ENCODE data around the gene TAS1R3. TPM values are rescaled to one million over a fixed set of nuclear protein-coding genes. Genes with fewer than 3 reads are reported as not detected.

TAS1R3 gene
- total RNA-seq, 3 donors from 2014 or later (not counting 1 experiment from before 2014, with no cell fraction given), result 0.66 to 1.4 (median 1.3) TPM

DNA sequence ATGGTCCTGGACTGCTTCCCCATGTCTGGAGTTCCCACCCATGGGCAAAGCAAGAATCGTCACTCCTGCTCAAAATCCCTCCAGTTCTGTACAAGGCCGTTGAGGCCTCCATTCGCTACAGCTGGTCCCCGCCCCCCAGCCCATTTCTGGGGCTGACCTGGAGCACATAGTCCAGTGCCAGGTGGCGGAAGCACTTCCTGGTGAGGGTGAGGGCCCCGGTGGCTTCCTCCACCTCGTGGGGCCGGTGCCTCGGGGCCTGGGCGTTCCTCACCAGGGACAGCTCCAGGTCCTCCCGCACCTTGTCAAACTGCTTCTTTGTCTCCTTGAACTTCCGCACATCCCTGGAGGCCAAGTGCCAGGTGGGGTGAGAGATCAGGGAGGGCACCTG is 30.7 kb upstream of the TAS1R3 start:
- Mint-ChIP-seq H3K9me3 (no peaks in the 10 kb centered on the region), H3K4me1 (peaks cover 0 to 4% of the 10 kb centered on the region in 2 donors), H3K36me3 (no peaks in the 10 kb centered on the region), H3K27me3 (ENCODE audit: low read depth in 2 of 2) (no peaks in the 10 kb centered on the region), H3K4me3 (no peak overlapping the region), H3K27ac (no peak overlapping the region)
- no peak overlapping the region for H3K4me3 ChIP-seq (ENCODE audit: low read length)
- H3K36me3 ChIP-seq (ENCODE audit: control insufficient read depth, insufficient read depth, low read length), result no peaks in the 10 kb centered on the region
- H3K4me1 ChIP-seq (ENCODE audit: control insufficient read depth, insufficient read depth, low read length), result peaks cover 16% of the 10 kb centered on the region
- no peak overlapping the region for H3K27ac ChIP-seq (ENCODE audit: low read length)
- no peaks in the 10 kb centered on the region for H3K27me3 ChIP-seq (ENCODE audit: control insufficient read depth, insufficient read depth, low read length)
- no peaks in the 10 kb centered on the region for H3K9me3 ChIP-seq (ENCODE audit: control insufficient read depth, insufficient read depth, low read length)
- peak in 1 of 3 donors; percentile 5 for ATAC-seq
- WGBS (ENCODE audit: insufficient coverage), result 95% methylated on average over 12 of the region's 12 CpGs
- TF ChIP-seq, protein P1, sequence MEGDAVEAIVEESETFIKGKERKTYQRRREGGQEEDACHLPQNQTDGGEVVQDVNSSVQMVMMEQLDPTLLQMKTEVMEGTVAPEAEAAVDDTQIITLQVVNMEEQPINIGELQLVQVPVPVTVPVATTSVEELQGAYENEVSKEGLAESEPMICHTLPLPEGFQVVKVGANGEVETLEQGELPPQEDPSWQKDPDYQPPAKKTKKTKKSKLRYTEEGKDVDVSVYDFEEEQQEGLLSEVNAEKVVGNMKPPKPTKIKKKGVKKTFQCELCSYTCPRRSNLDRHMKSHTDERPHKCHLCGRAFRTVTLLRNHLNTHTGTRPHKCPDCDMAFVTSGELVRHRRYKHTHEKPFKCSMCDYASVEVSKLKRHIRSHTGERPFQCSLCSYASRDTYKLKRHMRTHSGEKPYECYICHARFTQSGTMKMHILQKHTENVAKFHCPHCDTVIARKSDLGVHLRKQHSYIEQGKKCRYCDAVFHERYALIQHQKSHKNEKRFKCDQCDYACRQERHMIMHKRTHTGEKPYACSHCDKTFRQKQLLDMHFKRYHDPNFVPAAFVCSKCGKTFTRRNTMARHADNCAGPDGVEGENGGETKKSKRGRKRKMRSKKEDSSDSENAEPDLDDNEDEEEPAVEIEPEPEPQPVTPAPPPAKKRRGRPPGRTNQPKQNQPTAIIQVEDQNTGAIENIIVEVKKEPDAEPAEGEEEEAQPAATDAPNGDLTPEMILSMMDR (IDR thresholded peaks at IDR 0.05), result peak; percentile 20
- DNase-seq, result no peak
- intact Hi-C loops (cut with micrococcal nuclease), result no loop called here

DNA sequence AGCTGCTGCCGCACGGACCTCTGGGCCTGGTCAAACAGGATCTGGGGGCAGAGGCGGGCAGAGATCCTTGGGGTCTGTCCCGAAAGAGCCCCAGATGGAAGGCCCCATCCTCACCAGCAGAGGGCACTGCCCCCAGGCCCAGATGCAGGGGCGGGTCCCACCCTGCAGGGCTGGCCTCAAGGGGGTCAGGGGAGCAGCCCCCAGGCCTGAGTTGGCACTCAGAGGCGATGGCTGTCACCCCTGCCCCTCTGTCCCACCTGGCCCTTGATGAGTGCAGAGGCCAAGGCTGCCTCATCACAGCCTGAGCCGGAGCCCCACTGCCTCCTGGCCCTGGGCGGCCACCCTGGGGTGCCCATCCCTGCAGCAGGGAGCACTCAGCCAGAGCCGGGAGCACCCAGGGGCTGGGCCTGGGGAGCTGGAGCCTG is 29.1 kb upstream of the TAS1R3 start:
- Histone ChIP-seq H3K27me3 (ENCODE audit: control insufficient read depth, insufficient read depth, low read length) (no peaks in the 10 kb centered on the region), H3K4me3 (ENCODE audit: low read length) (no peak overlapping the region), H3K9me3 (ENCODE audit: control insufficient read depth, insufficient read depth, low read length) (no peaks in the 10 kb centered on the region), H3K36me3 (ENCODE audit: control insufficient read depth, insufficient read depth, low read length) (no peaks in the 10 kb centered on the region), H3K4me1 (ENCODE audit: control insufficient read depth, insufficient read depth, low read length) (peaks cover 33% of the 10 kb centered on the region), H3K27ac (ENCODE audit: low read length) (no peak overlapping the region)
- H3K27me3 Mint-ChIP-seq (ENCODE audit: low read depth in 2 of 2), result no peaks in the 10 kb centered on the region
- ATAC-seq, result no peak
- no peaks in the 10 kb centered on the region for H3K36me3 Mint-ChIP-seq
- peaks cover 6 to 21% of the 10 kb centered on the region in 2 donors for H3K4me1 Mint-ChIP-seq
- intact Hi-C loops (cut with micrococcal nuclease), result no loop called here
- peak in 1 of 2 donors; percentile 40 for DNase-seq
- H3K27ac Mint-ChIP-seq, result no peak overlapping the region
- H3K9me3 Mint-ChIP-seq, result no peaks in the 10 kb centered on the region
- TF ChIP-seq, protein P1 (IDR thresholded peaks at IDR 0.05), result peak; percentile 26
- WGBS (ENCODE audit: insufficient coverage), result 89% methylated on average over 9 of the region's 9 CpGs
- no peak overlapping the region for H3K4me3 Mint-ChIP-seq

DNA sequence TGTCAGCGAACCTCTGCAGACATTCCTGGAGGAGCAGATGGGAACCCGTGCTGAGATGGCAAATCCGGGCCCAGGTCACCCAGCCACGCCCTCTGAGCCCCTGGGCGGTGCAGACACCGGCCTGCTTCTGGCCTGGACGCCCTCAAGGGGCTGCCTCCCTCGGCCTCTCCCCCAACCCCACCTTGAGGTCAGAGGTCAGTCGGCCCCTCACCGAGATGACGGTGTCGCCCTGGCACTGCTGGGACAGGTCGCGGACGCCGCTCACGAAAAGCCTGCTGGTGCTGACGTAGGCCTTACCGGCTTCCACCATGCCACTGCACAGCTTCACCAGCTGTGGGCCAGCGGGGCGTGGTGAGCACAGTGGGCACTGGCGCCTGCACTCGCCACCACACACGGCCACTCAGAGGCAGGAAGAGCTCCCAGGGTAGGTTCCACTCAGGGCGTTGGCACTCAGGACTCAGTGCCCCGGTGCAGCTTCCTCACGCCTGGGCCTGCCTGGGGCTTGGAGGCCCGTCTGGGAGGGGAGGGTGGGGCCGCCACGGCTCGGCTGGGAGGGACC is 28.1 kb upstream of the TAS1R3 start:
- Histone ChIP-seq H3K27ac (ENCODE audit: low read length) (no peak overlapping the region), H3K4me3 (ENCODE audit: low read length) (no peak overlapping the region), H3K27me3 (ENCODE audit: control insufficient read depth, insufficient read depth, low read length) (no peaks in the 10 kb centered on the region), H3K4me1 (ENCODE audit: control insufficient read depth, insufficient read depth, low read length) (peaks cover 33% of the 10 kb centered on the region), H3K36me3 (ENCODE audit: control insufficient read depth, insufficient read depth, low read length) (no peaks in the 10 kb centered on the region), H3K9me3 (ENCODE audit: control insufficient read depth, insufficient read depth, low read length) (no peaks in the 10 kb centered on the region)
- Mint-ChIP-seq H3K4me1 (peaks cover 6 to 23% of the 10 kb centered on the region in 2 donors), H3K27ac (no peak overlapping the region), H3K9me3 (no peaks in the 10 kb centered on the region), H3K27me3 (ENCODE audit: low read depth in 2 of 2) (no peaks in the 10 kb centered on the region), H3K4me3 (no peak overlapping the region), H3K36me3 (no peaks in the 10 kb centered on the region)
- DNase-seq, result no peak
- intact Hi-C loops (cut with micrococcal nuclease), result no loop called here
- TF ChIP-seq, protein P1 (IDR thresholded peaks at IDR 0.05), result no peak
- WGBS (ENCODE audit: insufficient coverage), result 83% methylated on average over 31 of the region's 31 CpGs
- ATAC-seq, result no peak

DNA sequence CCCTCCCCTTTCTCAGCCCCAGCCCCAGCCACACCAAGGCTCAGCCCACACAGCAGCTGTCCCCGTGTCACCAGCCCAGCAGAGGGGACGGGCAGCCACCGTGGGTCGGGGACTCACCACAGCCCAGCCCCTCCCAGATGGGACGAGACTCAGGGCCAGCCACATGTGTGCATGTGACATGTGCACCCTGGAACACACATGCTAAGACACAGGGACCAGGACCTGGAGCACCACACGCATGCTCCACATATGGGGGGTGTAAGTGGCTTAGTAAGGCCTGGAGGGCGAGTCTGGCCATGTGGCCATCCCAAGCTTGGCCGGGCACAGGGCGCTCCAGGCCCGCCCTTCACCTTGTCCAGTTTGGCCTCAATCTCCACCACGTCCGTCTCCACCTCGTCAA is 27.3 kb upstream of the TAS1R3 start:
- H3K9me3 ChIP-seq (ENCODE audit: control insufficient read depth, insufficient read depth, low read length), result no peaks in the 10 kb centered on the region
- H3K27ac ChIP-seq (ENCODE audit: low read length), result no peak overlapping the region
- ATAC-seq (no peak), DNase-seq (no peak)
- H3K36me3 ChIP-seq (ENCODE audit: control insufficient read depth, insufficient read depth, low read length), result no peaks in the 10 kb centered on the region
- H3K4me1 Mint-ChIP-seq, result peaks cover 6 to 21% of the 10 kb centered on the region in 2 donors
- no peaks in the 10 kb centered on the region for H3K27me3 Mint-ChIP-seq (ENCODE audit: low read depth in 2 of 2)
- intact Hi-C loops (cut with micrococcal nuclease), result no loop called here
- 83% methylated on average over 13 of the region's 13 CpGs for WGBS (ENCODE audit: insufficient coverage)
- no peaks in the 10 kb centered on the region for H3K27me3 ChIP-seq (ENCODE audit: control insufficient read depth, insufficient read depth, low read length)
- H3K27ac Mint-ChIP-seq, result no peak overlapping the region
- peaks cover 32% of the 10 kb centered on the region for H3K4me1 ChIP-seq (ENCODE audit: control insufficient read depth, insufficient read depth, low read length)
- H3K36me3 Mint-ChIP-seq, result no peaks in the 10 kb centered on the region
- no peak overlapping the region for H3K4me3 Mint-ChIP-seq
- TF ChIP-seq, protein P1 (IDR thresholded peaks at IDR 0.05), result no peak
- H3K9me3 Mint-ChIP-seq, result no peaks in the 10 kb centered on the region
- no peak overlapping the region for H3K4me3 ChIP-seq (ENCODE audit: low read length)

Data from natural killer cell (primary cell).